Nephron (organoid): Measurements from ENCODE around the gene GDPD5.
A peak's percentile ranks its signal among the peaks of the same experiment; 100 is the strongest.

Source experiments
- H3K27ac Mint-ChIP-seq, 3 experiments: 2 replicates each; pipeline ENCODE4 v1.8.0; 2020; ENCODE audit warnings: mixed read lengths in 3 of 3, mild to moderate bottlenecking in 2 of 3, moderate library complexity in 1 of 3
- H3K27me3 Mint-ChIP-seq: 2 replicates; pipeline ENCODE4 v1.8.0; 2021; ENCODE audit warnings: low read depth, mild to moderate bottlenecking, moderate library complexity, mixed read lengths
- H3K36me3 Mint-ChIP-seq: 2 replicates; pipeline ENCODE4 v1.8.0; 2020; ENCODE audit warnings: low read depth, mixed read lengths
- H3K4me1 Mint-ChIP-seq: 2 replicates; pipeline ENCODE4 v1.8.0; 2020; ENCODE audit warnings: mixed read lengths
- H3K4me3 Mint-ChIP-seq, 3 experiments: 2 replicates each; pipeline ENCODE4 v1.8.0; 2020; ENCODE audit warnings: mild to moderate bottlenecking in 3 of 3, mixed read lengths in 3 of 3, moderate library complexity in 2 of 3
- H3K9me3 Mint-ChIP-seq: 2 replicates; pipeline ENCODE4 v1.8.0; 2020; ENCODE audit warnings: mixed read lengths
- CTCF ChIP-seq, 3 experiments: fragments of 200-600 bp; sonication (generic); IDR thresholded peaks; one replicate each; pipeline ENCODE4 v1.5.0; 2021; ENCODE audit warnings: antibody characterized with exemption in 3 of 3; ENCODE audit not compliant: unreplicated experiment in 3 of 3

GDPD5 gene

GRCh38 chr11:75516886-75517285 lies 8.9 kb downstream of the GDPD5 start:
- no peak for TF ChIP-seq CTCF (IDR thresholded peaks at IDR 0.05; ENCODE audit: unreplicated experiment in 3 of 3)
- Mint-ChIP-seq H3K9me3 (no peaks in the 10 kb centered on the region), H3K36me3 (no peaks in the 10 kb centered on the region), H3K4me1 (peaks cover 26% of the 10 kb centered on the region), H3K4me3 (no peak overlapping the region), H3K27me3 (peaks cover 20% of the 10 kb centered on the region), H3K27ac (no peak overlapping the region)

- Mint-ChIP-seq H3K36me3 (no peaks in the 10 kb centered on the region), H3K27me3 (peaks cover 16% of the 10 kb centered on the region), H3K9me3 (no peaks in the 10 kb centered on the region), H3K4me1 (peaks cover 26% of the 10 kb centered on the region), H3K27ac (no peak overlapping the region), H3K4me3 (no peak overlapping the region)
- TF ChIP-seq CTCF (IDR thresholded peaks at IDR 0.05; ENCODE audit: unreplicated experiment in 3 of 3): no peak
Measured at GRCh38 chr11:75516140-75516539, 9.6 kb downstream of the GDPD5 start.

- H3K36me3 Mint-ChIP-seq: no peaks in the 10 kb centered on the region
- no peaks in the 10 kb centered on the region for H3K9me3 Mint-ChIP-seq
- H3K4me1 Mint-ChIP-seq: peaks cover 27% of the 10 kb centered on the region
- no peak for TF ChIP-seq CTCF (IDR thresholded peaks at IDR 0.05; ENCODE audit: unreplicated experiment in 3 of 3)
- H3K27me3 Mint-ChIP-seq: peaks cover 10% of the 10 kb centered on the region
- no peak overlapping the region for H3K4me3 Mint-ChIP-seq
- no peak overlapping the region for H3K27ac Mint-ChIP-seq
Measured at GRCh38 chr11:75514596-75514995, 11.1 kb downstream of the GDPD5 start.

GRCh38 chr11:75513250-75513649 lies 12.5 kb downstream of the GDPD5 start:
- Mint-ChIP-seq H3K36me3 (no peaks in the 10 kb centered on the region), H3K9me3 (no peaks in the 10 kb centered on the region), H3K4me1 (peaks cover 15% of the 10 kb centered on the region), H3K27ac (peak overlapping the region in 1 of 3 experiments; percentile 20), H3K4me3 (no peak overlapping the region), H3K27me3 (peaks cover 4% of the 10 kb centered on the region)
- TF ChIP-seq CTCF (IDR thresholded peaks at IDR 0.05; ENCODE audit: unreplicated experiment in 3 of 3): no peak

- H3K4me3 Mint-ChIP-seq: no peak overlapping the region
- no peak for TF ChIP-seq CTCF (IDR thresholded peaks at IDR 0.05; ENCODE audit: unreplicated experiment in 3 of 3)
- no peaks in the 10 kb centered on the region for H3K9me3 Mint-ChIP-seq
- H3K27me3 Mint-ChIP-seq: peaks cover 8% of the 10 kb centered on the region
- no peaks in the 10 kb centered on the region for H3K36me3 Mint-ChIP-seq
- peaks cover 30% of the 10 kb centered on the region for H3K4me1 Mint-ChIP-seq
- peak overlapping the region in 1 of 3 experiments; percentile 7 for H3K27ac Mint-ChIP-seq
Measured at GRCh38 chr11:75510723-75511019, 15.1 kb downstream of the GDPD5 start.

GRCh38 chr11:75510004-75510722 lies 15.6 kb downstream of the GDPD5 start:
- no peak for TF ChIP-seq CTCF (IDR thresholded peaks at IDR 0.05; ENCODE audit: unreplicated experiment in 3 of 3)
- H3K4me1 Mint-ChIP-seq: peaks cover 33% of the 10 kb centered on the region
- no peaks in the 10 kb centered on the region for H3K9me3 Mint-ChIP-seq
- H3K27ac Mint-ChIP-seq: peak overlapping the region in 1 of 3 experiments; percentile 7
- no peak overlapping the region for H3K4me3 Mint-ChIP-seq
- peaks cover 8% of the 10 kb centered on the region for H3K27me3 Mint-ChIP-seq
- no peaks in the 10 kb centered on the region for H3K36me3 Mint-ChIP-seq
